ENCODE results near the gene CDH5. TPM values are rescaled to one million over a fixed set of nuclear protein-coding genes. Genes with fewer than 3 reads are reported as not detected.

CDH5 gene
- total RNA-seq, 4 donors from 2014 or later: 31.2 to 126 (median 70.6) TPM

DNA sequence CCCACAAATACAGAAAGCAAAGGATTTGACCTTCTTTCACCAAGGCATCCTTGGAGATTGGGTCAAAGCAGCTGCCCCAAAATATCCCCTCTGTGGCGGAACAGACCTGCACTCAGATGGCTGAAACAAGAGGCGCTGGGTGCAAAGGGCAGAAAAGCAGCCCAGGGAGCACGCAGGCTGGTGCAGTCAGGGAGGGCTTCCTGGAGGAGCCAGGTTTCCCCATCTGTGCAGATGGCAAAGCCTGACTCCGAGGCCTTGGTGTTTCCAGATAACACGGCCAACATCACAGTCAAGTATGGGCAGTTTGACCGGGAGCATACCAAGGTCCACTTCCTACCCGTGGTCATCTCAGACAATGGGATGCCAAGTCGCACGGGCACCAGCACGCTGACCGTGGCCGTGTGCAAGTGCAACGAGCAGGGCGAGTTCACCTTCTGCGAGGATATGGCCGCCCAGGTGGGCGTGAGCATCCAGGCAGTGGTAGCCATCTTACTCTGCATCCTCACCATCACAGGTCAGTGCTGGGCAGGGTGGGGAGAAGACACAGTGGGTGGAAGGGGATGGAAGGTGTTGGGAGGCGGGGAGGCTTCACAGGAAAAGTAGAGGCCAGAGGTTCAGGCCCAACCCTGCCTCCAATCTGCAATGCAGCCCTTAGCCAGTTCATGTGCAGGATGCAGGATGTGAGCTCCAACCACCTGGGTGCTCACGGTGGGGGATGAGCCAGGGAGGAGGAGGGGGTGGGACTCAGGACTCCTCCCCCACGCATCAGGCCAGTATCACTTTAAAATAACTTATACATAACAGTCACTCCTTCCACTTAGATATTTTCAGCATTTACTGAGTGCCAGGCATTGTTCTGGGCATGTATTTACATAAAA lies 34.3 kb downstream of the CDH5 start:
- TF ChIP-seq POLR2A (IDR thresholded peaks at IDR 0.05): no peak
- TF ChIP-seq, protein P1, sequence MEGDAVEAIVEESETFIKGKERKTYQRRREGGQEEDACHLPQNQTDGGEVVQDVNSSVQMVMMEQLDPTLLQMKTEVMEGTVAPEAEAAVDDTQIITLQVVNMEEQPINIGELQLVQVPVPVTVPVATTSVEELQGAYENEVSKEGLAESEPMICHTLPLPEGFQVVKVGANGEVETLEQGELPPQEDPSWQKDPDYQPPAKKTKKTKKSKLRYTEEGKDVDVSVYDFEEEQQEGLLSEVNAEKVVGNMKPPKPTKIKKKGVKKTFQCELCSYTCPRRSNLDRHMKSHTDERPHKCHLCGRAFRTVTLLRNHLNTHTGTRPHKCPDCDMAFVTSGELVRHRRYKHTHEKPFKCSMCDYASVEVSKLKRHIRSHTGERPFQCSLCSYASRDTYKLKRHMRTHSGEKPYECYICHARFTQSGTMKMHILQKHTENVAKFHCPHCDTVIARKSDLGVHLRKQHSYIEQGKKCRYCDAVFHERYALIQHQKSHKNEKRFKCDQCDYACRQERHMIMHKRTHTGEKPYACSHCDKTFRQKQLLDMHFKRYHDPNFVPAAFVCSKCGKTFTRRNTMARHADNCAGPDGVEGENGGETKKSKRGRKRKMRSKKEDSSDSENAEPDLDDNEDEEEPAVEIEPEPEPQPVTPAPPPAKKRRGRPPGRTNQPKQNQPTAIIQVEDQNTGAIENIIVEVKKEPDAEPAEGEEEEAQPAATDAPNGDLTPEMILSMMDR (IDR thresholded peaks at IDR 0.05): no peak
- no peaks in the 10 kb centered on the region for H3K36me3 ChIP-seq
- intact Hi-C loops (cut with DNase I; ENCODE audit: low total_unique reads): loop anchor here (10.0 kb wide), 1 partner anchor 204 kb away; the partner anchor contains the start of gene CMTM3
- no peaks in the 10 kb centered on the region for H3K27me3 ChIP-seq
- H3K9me3 ChIP-seq: no peaks in the 10 kb centered on the region
- no peak overlapping the region for H3K4me3 ChIP-seq
- no peaks in the 10 kb centered on the region for H3K4me1 ChIP-seq
- H3K27ac ChIP-seq: no peak overlapping the region
- no peak for DNase-seq

DNA sequence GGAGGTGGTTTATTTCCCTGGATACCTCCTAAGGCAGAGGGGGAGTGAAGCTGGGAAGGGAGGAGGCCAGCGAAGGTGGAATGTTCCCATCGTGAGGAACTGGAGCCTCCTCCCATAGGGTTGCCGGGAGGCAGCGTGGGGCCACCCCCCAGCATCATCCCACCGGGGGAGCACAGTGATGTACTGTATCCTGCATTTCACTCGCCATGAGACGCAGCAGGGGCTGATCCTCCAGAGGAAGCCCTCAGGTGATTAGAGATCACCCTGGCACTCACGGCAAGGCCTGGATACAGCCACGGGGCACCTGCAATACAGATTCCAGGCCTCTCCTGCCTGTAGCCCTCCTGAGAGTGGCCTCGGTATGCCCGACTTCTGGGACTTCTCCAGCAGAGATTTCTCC lies 35.1 kb downstream of the CDH5 start:
- DNase-seq: no peak
- Histone ChIP-seq H3K27me3 (no peaks in the 10 kb centered on the region), H3K4me1 (no peaks in the 10 kb centered on the region), H3K9me3 (no peaks in the 10 kb centered on the region), H3K27ac (no peak overlapping the region), H3K4me3 (no peak overlapping the region), H3K36me3 (no peaks in the 10 kb centered on the region)
- intact Hi-C loops (cut with DNase I; ENCODE audit: low total_unique reads): loop anchor here (10.0 kb wide), 1 partner anchor 203 kb away; the partner anchor contains the start of gene CMTM3
- no peak for TF ChIP-seq POLR2A (IDR thresholded peaks at IDR 0.05)
- TF ChIP-seq, protein P1 (IDR thresholded peaks at IDR 0.05): no peak

DNA sequence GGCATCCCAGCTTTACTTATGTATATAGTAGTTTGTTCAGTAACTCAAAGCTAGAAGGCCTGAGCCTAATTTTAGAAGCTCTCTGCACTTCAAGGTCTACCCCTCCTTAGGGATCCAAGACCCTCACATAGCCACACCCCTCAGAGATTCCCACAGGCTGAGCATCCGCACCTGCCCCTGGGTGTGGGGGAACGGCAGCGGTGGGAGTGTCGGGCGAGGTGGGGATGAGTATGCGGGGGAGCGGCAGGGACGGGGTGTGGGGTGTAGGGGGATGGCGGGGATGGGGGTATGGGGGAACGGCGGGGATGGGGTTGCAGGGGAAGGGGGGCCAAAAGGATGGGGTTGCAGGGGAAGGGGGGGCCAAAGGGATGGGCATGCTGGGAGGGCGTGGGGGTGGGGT lies 35.7 kb downstream of the CDH5 start:
- intact Hi-C loops (cut with DNase I; ENCODE audit: low total_unique reads): loop anchor here (10.0 kb wide), 1 partner anchor 203 kb away; the partner anchor contains the start of gene CMTM3
- no peaks in the 10 kb centered on the region for H3K36me3 ChIP-seq
- no peaks in the 10 kb centered on the region for H3K9me3 ChIP-seq
- no peak overlapping the region for H3K27ac ChIP-seq
- no peaks in the 10 kb centered on the region for H3K27me3 ChIP-seq
- no peak for DNase-seq
- no peak for TF ChIP-seq POLR2A (IDR thresholded peaks at IDR 0.05)
- TF ChIP-seq, protein P1 (IDR thresholded peaks at IDR 0.05): no peak
- H3K4me3 ChIP-seq: no peak overlapping the region
- H3K4me1 ChIP-seq: peaks cover 0 to 5% of the 10 kb centered on the region in 2 donors

DNA sequence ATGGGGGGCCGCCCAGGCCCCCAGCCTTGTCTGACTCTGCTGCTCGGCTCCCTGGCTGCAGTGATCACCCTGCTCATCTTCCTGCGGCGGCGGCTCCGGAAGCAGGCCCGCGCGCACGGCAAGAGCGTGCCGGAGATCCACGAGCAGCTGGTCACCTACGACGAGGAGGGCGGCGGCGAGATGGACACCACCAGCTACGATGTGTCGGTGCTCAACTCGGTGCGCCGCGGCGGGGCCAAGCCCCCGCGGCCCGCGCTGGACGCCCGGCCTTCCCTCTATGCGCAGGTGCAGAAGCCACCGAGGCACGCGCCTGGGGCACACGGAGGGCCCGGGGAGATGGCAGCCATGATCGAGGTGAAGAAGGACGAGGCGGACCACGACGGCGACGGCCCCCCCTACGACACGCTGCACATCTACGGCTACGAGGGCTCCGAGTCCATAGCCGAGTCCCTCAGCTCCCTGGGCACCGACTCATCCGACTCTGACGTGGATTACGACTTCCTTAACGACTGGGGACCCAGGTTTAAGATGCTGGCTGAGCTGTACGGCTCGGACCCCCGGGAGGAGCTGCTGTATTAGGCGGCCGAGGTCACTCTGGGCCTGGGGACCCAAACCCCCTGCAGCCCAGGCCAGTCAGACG lies 36.2 kb downstream of the CDH5 start:
- no peaks in the 10 kb centered on the region for H3K27me3 ChIP-seq
- intact Hi-C loops (cut with DNase I; ENCODE audit: low total_unique reads): loop anchor here (10.0 kb wide), 1 partner anchor 202 kb away; the partner anchor contains the start of gene CMTM3
- TF ChIP-seq, protein P1 (IDR thresholded peaks at IDR 0.05): no peak
- TF ChIP-seq POLR2A (IDR thresholded peaks at IDR 0.05): no peak
- H3K4me1 ChIP-seq: peaks cover 0 to 5% of the 10 kb centered on the region in 2 donors
- H3K4me3 ChIP-seq: no peak overlapping the region
- H3K27ac ChIP-seq: no peak overlapping the region
- no peaks in the 10 kb centered on the region for H3K36me3 ChIP-seq
- H3K9me3 ChIP-seq: no peaks in the 10 kb centered on the region
- DNase-seq: no peak
